GM19035 (cell line): ENCODE data around the gene HLA-A.
"Not testable (repeated sequence)": the region's sequence is repeated elsewhere in the genome, so short reads cannot be mapped to it uniquely, and the experiment has no call there.

ENCODE experiments used
- ATAC-seq: cut with Tn5 transposase; IDR thresholded peaks from one replicate; pipeline ENCODE4 v1.9.1; 2021; ENCODE audit not compliant: unreplicated experiment

HLA-A gene

DNA sequence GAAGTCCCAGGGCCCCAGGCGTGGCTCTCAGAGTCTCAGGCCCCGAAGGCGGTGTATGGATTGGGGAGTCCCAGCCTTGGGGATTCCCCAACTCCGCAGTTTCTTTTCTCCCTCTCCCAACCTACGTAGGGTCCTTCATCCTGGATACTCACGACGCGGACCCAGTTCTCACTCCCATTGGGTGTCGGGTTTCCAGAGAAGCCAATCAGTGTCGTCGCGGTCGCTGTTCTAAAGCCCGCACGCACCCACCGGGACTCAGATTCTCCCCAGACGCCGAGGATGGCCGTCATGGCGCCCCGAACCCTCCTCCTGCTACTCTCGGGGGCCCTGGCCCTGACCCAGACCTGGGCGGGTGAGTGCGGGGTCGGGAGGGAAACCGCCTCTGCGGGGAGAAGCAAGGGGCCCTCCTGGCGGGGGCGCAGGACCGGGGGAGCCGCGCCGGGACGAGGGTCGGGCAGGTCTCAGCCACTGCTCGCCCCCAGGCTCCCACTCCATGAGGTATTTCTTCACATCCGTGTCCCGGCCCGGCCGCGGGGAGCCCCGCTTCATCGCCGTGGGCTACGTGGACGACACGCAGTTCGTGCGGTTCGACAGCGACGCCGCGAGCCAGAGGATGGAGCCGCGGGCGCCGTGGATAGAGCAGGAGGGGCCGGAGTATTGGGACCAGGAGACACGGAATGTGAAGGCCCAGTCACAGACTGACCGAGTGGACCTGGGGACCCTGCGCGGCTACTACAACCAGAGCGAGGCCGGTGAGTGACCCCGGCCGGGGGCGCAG is at the start of gene HLA-A:
TSS of gene HLA-A (plus strand) at position 258 of the 778 bp plus-strand sequence. CDS start at position 280, 22 bp downstream.
- ATAC-seq, result peak; percentile 92

DNA sequence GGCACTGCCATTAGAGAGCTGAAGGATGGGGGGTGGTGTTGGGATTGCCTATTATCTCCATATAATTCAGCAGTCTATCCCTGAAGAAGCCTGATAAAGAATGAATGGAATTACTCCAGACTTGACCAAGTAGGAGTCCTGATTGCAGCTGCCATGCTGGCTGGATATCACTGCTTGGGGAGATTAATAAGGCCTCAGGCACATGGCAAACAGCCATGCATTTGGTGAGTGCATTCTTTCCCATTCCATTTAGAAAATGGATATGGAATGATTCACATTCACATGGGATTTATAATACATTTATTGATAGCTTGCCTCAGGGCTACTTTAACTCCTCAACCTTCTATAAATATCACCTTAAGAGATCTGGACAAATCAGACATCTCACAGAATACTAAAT is 49.6 kb upstream of the HLA-A start:
- no peak for ATAC-seq

DNA sequence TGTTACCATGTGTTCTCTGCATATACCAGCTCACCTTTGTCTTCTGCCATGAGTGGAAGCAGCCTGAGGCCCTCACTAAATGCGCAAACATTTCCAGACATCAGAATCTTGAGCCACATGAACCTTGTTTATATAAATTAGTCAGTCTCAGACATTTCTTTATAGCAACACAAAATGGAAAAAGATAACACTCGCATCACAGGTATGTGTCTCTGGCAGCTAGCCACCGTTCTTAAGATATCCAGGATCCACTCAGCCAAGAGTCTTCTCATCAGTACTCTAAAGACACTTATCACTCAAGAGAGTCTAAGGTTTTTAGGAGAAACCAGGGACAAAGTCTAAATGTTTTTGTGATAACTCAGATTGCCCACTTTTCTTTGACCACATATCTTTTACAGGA is 43.1 kb upstream of the HLA-A start:
- no peak for ATAC-seq

DNA sequence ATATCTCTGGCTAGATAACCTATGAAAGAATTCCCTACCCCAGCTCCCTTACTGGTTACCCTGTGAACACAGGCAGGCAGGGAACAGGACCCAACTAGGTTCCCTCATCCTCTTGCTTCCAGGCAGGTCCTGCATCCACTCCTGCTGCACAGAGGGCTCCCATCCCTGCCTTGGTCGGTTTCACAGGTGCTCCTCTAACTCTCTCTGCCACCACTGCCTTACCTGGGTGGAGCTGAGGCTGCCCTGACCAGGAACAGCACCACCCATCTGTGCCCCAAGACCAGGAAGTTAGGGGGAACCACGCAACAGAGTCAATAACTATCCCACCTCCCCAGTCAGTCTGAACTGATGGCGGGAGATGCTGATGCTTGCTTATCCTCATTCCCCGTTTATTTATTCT is 37.0 kb upstream of the HLA-A start:
- no peak for ATAC-seq

DNA sequence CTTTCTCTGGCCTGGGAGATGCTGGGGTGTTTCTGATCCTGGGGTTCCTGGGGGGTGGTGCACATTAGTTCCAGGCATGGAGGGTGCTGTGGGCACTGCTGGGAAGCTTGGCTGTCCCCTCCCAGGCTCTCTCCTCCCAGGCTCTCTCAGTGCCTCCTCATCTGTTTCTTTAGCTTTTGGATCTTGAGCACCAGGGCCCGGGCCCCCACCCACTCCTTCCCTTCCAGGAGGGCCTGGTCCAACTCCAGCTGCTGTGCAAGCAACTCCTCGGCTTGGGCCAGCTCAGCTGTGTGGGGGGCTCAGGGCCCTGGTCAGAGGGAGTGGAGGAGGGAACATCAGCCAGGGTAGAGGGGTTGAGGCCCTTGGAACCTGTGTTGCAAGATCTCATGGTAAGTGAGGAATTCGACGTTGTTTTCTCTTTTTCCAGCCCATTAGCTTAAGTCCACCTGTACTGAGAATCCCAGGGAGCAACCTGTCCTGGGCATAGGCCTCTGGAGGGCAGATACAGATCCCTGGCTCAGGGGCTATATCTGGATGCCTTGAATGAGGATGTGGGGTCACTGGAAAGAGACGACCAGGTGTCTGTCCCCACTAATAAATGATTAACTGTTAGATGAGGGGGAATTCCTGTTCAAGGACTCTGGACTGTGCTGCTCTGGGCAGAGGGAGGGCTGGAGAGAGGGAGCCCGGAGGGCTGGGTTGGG is 34.5 kb upstream of the HLA-A start:
- ATAC-seq, result no peak

DNA sequence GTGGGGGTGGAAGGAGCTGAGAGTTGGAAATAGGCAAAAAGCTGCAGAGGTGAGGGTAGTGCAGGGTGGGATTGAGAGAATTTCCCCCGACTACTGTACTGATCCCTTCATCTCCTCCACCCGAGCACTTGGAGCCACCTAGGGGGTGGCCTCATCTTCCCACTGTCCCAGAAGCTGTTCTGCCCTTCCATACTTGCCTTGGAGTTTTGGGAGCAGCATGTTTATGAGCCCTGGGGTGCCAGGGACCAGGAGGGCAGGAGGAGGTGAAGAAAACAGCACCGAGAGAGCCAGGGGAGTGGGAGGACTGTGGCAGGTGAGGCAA is 34.0 kb upstream of the HLA-A start:
- ATAC-seq, result no peak

DNA sequence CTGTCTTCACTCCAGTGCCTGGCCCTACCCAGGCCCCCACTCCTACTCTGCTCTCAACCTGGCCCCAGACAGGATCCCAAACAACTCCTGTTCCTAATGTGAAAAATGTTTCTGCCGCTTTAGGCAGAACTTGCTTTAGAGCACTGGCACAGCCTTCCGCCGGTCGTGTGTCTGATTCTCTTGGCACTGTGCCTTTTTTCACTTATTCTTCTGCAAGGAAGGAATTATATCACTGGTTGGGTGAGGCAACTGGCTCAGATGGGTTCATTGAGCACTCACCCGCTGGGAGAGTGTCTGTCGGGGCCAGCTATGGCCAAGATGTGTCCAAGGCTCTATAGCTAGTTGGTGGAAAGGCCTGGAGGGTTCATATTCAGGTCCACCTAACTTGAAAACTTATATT is 33.6 kb upstream of the HLA-A start:
- ATAC-seq, result no peak

DNA sequence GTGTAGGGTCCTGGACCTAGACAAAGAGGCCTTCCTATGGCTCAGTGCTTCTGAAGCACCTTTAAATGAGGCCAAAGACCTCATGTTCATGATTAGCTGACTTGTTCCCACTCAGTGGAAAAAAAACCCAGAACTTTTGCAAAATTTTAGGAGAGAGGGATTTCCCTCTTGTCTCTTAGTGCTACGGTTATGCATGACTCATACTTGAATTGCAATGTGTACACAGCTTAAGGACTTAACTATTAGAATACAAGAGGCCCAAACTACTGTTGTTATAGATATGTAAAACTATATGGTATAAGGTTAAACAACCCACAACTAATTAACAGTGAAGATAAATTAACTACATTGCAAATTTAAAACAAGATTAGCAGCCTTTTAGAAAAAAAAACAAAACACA is 32.3 kb upstream of the HLA-A start:
- ATAC-seq, result no peak

DNA sequence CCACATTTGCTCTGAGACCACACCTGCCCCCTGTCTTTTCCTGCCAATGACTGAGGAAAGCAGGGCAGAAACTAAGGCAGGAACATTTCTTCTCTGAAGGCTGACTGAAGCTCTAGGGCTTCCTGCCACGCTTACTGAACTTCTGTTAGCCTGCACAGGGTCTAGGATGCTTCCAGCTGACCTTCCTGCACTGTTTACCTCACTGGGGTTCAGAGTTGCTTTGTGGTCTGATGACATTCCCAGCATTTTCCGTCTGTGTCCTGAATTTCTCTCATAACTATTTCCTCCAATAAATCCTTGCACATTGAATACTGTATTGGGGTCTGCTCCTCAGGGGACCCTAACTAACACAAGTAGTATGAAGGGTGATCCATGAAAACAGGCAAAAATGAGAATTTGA is 29.5 kb upstream of the HLA-A start:
- ATAC-seq, result no peak

DNA sequence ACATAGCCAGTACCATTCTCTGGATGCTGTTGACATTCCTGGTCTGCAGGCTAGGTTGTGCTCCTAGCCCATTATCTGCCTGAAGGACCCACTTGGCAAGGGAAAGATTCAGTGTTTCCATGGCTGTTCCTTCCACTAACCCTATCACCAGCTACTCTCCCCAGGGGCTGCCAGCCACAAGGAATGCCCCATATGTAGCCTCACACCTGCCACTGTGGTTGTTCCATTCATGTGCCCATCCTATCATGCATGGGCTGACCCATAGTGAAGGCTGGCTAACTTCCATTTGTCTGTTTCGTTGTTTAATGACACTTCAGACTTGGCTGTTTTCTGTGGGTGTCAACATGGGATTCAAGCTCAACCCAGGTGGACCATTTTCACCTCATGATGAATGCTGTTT is 25.6 kb upstream of the HLA-A start:
- no peak for ATAC-seq

DNA sequence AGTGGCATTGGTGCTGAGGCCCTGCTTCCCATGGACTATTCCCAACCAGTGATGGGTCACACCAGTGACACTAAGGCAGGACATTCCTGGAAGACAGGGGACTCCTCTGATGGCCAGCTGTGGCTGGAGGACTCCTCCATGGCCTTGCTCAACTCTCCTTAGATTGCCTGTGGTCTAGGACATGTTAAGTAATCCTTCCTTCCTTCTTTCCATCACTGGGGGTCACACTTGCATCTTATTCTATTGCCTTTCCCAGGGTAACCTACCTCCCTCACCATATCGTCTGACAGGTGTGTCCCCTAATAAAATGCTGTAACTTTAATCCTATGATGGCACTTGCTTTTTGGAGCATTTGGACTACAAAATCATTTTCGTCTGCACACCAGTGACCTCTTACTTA is 24.5 kb upstream of the HLA-A start:
- ATAC-seq, result no peak

DNA sequence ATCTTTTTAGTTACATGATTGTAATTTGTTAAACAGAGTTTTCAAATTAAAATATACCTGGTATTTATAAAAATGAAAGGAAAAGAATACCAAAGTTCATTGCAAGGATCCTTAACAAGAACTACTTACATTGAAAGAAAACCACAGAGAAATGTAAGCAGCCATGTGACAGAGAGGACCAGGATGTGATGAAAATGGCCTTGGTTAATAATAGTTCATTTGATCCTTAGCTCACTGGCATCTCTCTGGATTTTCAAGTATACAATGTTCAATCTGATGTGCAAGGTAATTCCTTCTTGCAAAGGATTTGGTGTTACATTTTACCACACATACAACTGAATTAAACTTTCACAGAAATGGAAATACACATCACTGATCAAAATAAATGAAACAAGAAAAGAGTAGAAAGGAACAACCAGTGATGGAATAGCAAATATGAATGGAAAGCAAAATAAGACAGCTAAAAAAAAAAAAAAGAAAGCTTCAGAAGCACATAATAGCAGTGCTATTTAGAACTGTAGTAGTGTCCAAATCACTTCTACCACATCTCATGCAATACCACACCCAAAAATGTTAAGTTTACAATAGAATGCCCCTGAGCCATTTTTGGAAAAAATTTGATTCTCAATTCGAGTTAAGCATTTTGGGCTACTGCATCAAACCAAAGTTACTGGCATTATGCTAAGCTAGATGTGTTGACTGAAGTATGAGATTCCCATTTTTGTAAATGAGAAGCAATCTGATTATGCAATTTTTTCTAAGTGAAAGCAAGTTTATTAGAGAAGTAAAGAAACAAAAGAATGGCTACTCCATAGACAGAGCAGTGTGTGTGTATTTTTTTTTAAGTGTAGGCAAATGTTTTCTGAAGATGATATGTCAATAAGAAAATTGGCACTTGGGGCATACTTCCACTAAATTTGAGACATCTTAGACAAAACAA is 22.6 kb upstream of the HLA-A start:
- ATAC-seq, result no peak

DNA sequence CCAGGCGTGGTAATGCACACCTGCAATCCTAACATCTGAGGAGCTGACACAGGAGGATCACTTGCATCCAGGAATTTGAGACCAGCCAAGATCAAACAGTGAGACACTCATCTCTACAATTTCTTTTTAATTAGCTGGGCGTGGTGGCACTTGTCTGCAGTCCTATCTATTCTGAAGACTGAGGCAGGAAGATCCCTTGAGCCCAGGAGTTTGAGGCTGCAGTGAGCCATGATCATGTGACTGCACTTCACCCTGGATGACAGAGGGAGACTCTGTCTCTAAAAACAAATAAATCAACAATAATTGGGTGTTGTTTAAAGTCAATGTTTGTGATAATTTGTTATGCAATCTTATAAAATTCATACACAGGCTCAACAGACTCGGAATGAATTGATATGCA is 18.0 kb upstream of the HLA-A start:
- ATAC-seq, result no peak

DNA sequence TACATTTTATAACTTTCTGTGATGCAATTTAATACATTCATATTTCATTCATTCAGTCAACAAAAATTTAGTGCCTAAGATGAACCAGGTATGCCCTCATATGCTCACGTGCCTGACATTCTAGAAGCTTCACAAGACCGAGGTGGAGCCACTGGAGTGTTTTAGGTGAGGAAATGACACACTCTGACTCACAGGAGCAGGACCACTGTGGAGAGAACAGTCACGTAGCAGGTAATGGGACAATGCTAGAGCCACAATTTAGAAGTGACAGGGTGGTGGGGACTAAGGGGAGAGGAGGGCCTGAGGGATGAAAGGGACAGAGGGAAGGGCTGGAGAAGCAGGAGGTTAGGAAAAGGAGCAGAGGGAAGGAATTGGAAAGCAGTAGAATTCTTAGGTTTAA is 17.6 kb upstream of the HLA-A start:
- no peak for ATAC-seq

DNA sequence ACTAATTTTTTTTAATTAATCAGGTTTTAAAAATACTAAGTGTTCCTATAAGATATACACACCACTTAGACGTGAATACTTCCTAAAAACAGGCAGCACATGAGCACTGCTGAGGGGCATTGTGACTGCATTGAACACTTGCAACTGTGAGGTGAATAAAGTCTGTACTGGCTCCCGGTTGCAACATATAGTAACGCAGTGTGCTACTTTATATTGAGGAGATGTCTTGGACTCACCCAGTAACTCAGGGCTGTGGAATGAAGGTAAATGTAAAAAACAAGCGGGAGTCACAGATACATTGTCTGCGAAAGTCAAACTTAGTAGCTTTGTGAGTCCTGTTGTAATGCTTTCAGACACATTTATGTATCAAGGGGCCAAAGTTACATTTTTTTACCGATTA is 17.0 kb upstream of the HLA-A start:
- no peak for ATAC-seq

DNA sequence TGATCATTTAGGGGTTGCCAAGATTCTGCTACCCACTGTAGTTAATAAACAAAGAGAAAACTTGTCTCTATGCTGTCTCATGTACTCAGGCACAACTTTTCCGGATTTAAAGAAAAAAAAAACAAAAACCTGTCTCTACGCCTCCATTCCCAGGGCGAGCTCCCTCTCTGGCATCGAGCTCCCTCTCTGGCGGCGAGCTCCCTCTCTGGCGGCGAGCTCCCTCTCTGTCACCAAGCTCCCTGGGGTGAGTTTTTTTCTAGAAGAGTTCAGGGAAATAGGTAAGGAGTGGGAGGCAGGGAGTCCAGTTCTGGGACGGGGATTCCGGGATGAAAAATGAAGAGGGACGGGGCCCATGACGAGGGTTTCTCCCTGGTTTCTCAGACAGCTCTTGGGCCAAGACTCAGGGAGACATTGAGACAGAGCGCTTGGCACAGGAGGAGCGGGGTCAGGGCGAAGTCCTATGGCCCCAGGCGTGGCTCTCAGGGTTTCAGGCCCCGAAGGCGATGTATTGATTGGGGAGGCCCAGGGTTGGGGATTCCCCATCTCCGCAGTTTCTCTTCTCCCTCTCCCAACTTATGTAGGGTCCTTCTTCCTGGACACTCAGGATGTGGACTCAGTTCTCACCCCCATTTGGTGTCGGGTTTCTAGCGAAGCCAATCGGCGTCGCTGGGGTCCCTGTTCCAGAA is 16.5 kb upstream of the HLA-A start:
- peak; percentile 7 for ATAC-seq

DNA sequence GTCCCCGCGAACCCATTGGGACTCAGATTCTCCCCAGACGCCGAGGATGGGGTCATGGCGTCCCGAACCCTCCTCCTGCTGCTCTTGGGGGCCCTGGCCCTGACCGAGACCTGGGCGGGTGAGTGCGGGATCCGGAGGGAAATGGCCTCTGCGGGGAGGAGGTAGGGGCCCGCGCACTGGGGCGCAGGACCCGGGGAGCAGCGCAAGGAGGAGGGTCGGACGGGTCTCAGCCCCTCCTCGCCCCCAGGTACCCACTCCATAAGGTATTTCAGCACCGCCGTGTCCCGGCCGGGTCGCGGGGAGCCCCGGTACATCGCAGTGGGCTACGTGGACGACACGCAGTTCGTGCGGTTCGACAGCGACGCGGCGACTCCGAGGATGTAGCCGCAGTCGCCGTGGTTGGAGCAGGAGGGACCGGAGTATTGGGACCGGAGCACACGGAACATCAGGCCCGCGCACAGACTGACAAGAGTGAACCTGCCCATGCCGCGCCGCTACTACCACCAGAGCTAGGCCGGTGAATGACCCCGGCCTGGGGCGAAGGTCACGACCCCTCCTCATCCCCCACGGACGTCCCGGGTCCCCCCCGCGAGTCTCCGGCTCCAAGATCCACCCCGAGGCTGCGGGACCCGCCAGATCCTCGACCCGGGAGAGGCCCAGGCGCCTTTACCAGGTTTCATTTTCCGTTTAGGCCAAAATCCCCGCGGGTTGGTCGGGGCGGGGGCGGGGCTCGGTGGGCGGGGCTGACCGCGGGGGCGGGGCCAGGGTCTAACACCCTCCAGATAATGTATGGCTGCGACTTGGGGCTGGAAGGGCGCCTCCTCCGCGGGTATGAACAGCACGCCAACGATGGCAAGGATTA is 15.7 kb upstream of the HLA-A start:
- ATAC-seq, result peak; percentile 77

DNA sequence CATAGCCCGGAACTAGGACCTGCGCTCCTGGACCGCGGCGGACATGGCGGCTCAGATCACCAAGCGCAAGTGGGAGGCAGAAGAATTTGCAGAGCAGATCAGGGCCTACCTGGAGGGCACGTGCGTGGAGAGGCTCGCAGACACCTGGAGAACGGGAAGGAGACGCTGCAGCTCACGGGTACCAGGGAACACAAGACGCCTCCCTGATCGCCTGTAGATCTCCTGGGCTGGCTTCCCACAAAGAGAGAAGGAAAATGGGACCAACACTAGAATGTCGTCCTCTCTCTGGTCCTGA is 15.1 kb upstream of the HLA-A start:
- no peak for ATAC-seq

DNA sequence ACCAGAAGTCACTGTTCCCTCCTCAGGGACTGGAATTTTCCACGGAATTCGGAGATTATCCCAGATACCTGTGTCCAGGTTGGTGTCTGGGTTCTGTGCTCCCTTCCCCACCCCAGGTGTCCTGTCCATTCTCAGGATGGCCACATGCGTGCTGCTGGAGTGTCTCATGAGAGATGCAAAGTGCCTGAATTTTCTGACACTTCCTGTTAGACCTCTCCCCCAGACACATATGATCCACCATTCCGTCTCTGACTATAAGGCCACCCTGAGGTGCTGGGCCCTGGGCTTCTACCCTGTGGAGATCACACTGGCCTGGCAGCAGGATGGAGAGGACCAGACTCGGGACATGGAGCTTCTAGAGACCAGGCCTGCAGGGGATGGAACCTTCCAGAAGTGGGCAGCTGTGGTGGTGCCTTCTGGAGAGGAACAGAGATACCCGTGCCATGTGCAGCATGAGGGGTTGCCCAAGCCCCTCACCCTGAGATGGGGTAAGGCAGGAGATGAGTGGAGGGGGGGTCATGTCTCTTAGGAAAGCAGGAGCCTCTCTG is 14.4 kb upstream of the HLA-A start:
- ATAC-seq, result no peak

DNA sequence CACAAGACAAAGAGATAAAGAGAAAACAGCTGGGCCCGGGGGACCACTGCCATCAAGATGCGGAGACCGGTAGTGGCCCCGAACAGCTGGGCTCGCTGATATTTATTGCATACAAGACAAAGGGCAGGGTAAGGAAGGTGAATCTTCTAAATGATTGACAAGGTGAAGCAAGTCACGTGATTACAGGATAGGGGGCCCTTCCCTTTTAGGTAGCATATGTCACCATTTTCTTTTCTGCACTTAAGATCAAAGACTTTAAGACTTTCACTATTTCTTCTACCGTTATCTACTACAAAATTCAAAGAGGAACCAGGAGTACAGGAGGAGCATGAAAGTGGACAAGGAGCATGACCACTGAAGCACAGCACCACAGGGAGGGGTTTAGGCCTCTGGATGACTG is 12.3 kb upstream of the HLA-A start:
- not testable (repeated sequence) for ATAC-seq
